Ascending aorta (tissue), 2 donors: Measurements from ENCODE around the gene STX11. TPM values are rescaled to one million over a fixed set of nuclear protein-coding genes. Genes with fewer than 3 reads are reported as not detected.

Experiments used
- DNase-seq, 2 donors: peaks; one replicate each; pipeline ENCODE4 v3.0.0-alpha.2; 2019; ENCODE audit warnings: low spot score in 2 of 2
- H3K27ac ChIP-seq, 2 donors: fragments of 200-600 bp; sonication (generic); one replicate each; pipeline ENCODE4 v1.5.1; 2016 to 2017; ENCODE audit warnings: mild to moderate bottlenecking in 1 of 2
- H3K27me3 ChIP-seq: fragments of 200-600 bp; sonication (generic); one replicate; pipeline ENCODE4 v1.5.1; 2017
- H3K36me3 ChIP-seq, 2 donors: fragments of 200-600 bp; sonication (generic); one replicate each; pipeline ENCODE4 v1.5.1; 2016
- H3K4me1 ChIP-seq, 2 donors: fragments of 200-600 bp; sonication (generic); one replicate each; pipeline ENCODE4 v1.5.1; 2016 to 2017; ENCODE audit warnings: mild to moderate bottlenecking in 1 of 2
- H3K4me3 ChIP-seq, 2 donors: fragments of 200-600 bp; sonication (generic); one replicate each; pipeline ENCODE4 v1.5.1; 2016 to 2017; ENCODE audit warnings: mild to moderate bottlenecking in 1 of 2
- H3K9me3 ChIP-seq, 2 donors: fragments of 200-600 bp; sonication (generic); one replicate each; pipeline ENCODE4 v1.5.1; 2016
- CTCF ChIP-seq, 3 experiments: fragments of 200-600 bp in 2 of 3; fragments of 450-650 bp in 1 of 3; sonication (generic) in 2 of 3; IDR thresholded peaks; one replicate each; pipeline ENCODE4 v1.5.1; 2016 to 2019; ENCODE audit warnings: antibody characterized with exemption in 3 of 3, mild to moderate bottlenecking in 1 of 3, moderate library complexity in 1 of 3
- intact Hi-C: fragments of 100-400 bp; cut with DNase I; formaldehyde crosslinking; loops from one replicate; pipeline ENCODE4 v1.15.1; 2023
- total RNA-seq: library from RNA; depleted of rRNA; stranded (reverse); fragments of >200 nt; gene quantifications from one replicate; pipeline ENCODE4 v1.1.0, GENCODE V29; 2016

STX11 gene
- total RNA-seq, 1 donor from 2014 or later = 29.5 TPM

GRCh38 chr6:144110210-144110609, 40.1 kb upstream of the STX11 start:
- intact Hi-C loops = loop anchor here (5.0 kb wide), 1 partner anchor 42 kb away; the partner anchor contains the start of gene STX11
- Histone ChIP-seq H3K27me3 (no peaks in the 10 kb centered on the region), H3K9me3 (no peaks in the 10 kb centered on the region), H3K36me3 (no peaks in the 10 kb centered on the region), H3K4me3 (peak overlapping the region in 1 of 2 donors; percentile 38), H3K4me1 (no peaks in the 10 kb centered on the region), H3K27ac (no peak overlapping the region)
- no peak for TF ChIP-seq CTCF (IDR thresholded peaks at IDR 0.05)
- no peak for DNase-seq

- no peak overlapping the region for H3K27ac ChIP-seq
- H3K9me3 ChIP-seq = no peaks in the 10 kb centered on the region
- no peak for TF ChIP-seq CTCF (IDR thresholded peaks at IDR 0.05)
- H3K4me3 ChIP-seq = no peak overlapping the region
- no peaks in the 10 kb centered on the region for H3K27me3 ChIP-seq
- intact Hi-C loops = loop anchor here (5.0 kb wide), 1 partner anchor 39 kb away; the partner anchor contains the start of gene STX11
- no peaks in the 10 kb centered on the region for H3K36me3 ChIP-seq
- DNase-seq = no peak
- no peaks in the 10 kb centered on the region for H3K4me1 ChIP-seq
These were observed 37.0 kb upstream of the STX11 start for GRCh38 chr6:144113366-144113765.

GRCh38 chr6:144115219-144115618, 35.1 kb upstream of the STX11 start:
- Histone ChIP-seq H3K27me3 (no peaks in the 10 kb centered on the region), H3K4me1 (no peaks in the 10 kb centered on the region), H3K27ac (no peak overlapping the region), H3K9me3 (no peaks in the 10 kb centered on the region), H3K4me3 (no peak overlapping the region), H3K36me3 (no peaks in the 10 kb centered on the region)
- intact Hi-C loops = no loop called here
- no peak for TF ChIP-seq CTCF (IDR thresholded peaks at IDR 0.05)
- no peak for DNase-seq

GRCh38 chr6:144119376-144119775, 30.9 kb upstream of the STX11 start:
- no peak overlapping the region for H3K27ac ChIP-seq
- H3K4me1 ChIP-seq = no peaks in the 10 kb centered on the region
- H3K36me3 ChIP-seq = no peaks in the 10 kb centered on the region
- no peak for DNase-seq
- intact Hi-C loops = no loop called here
- no peaks in the 10 kb centered on the region for H3K9me3 ChIP-seq
- TF ChIP-seq CTCF (IDR thresholded peaks at IDR 0.05) = no peak
- H3K27me3 ChIP-seq = no peaks in the 10 kb centered on the region
- no peak overlapping the region for H3K4me3 ChIP-seq

GRCh38 chr6:144122861-144123260, 27.5 kb upstream of the STX11 start:
- H3K36me3 ChIP-seq = no peaks in the 10 kb centered on the region
- no peak overlapping the region for H3K27ac ChIP-seq
- no peak overlapping the region for H3K4me3 ChIP-seq
- H3K4me1 ChIP-seq = no peaks in the 10 kb centered on the region
- intact Hi-C loops = no loop called here
- no peaks in the 10 kb centered on the region for H3K9me3 ChIP-seq
- H3K27me3 ChIP-seq = no peaks in the 10 kb centered on the region
- TF ChIP-seq CTCF (IDR thresholded peaks at IDR 0.05) = no peak
- DNase-seq = no peak

GRCh38 chr6:144123421-144123820, 26.9 kb upstream of the STX11 start:
- Histone ChIP-seq H3K4me1 (no peaks in the 10 kb centered on the region), H3K36me3 (no peaks in the 10 kb centered on the region), H3K27me3 (no peaks in the 10 kb centered on the region), H3K9me3 (no peaks in the 10 kb centered on the region), H3K27ac (no peak overlapping the region), H3K4me3 (no peak overlapping the region)
- TF ChIP-seq CTCF (IDR thresholded peaks at IDR 0.05) = no peak
- DNase-seq = no peak
- intact Hi-C loops = no loop called here
